CD4-positive, alpha-beta T cell (primary cell): ENCODE results near the gene BTRC. TPM values are rescaled to one million over a fixed set of nuclear protein-coding genes. Genes with fewer than 3 reads are reported as not detected.

Experiments
- ATAC-seq: fragments of 200-7000 bp; cut with Tn5 transposase; one replicate; pipeline ENCODE4 v1.10.0; 2022; ENCODE audit warnings: mild to moderate bottlenecking; ENCODE audit not compliant: poor library complexity
- CTCF ChIA-PET: fragments of 350-600 bp; sonication (Branson Sonifier 250); formaldehyde crosslinking; loops from one replicate; lab custom pipeline; 2021; ENCODE audit warnings: antibody characterized with exemption, inconsistent platforms; lab: Charles Lee
- POLR2A ChIA-PET: fragments of 350-600 bp; sonication (Branson Sonifier 250); formaldehyde crosslinking; loops from one replicate; lab custom pipeline; 2021; ENCODE audit warnings: antibody characterized with exemption, inconsistent platforms; lab: Charles Lee
- DNase-seq, 14 experiments: peaks; one replicate each; pipeline ENCODE4 v3.0.0-alpha.2; 2013 to 2020; ENCODE audit warnings: mixed read lengths in 2 of 14
- H3K27ac ChIP-seq, 2 donors: one replicate each; pipeline versions ENCODE4 v1.5.1 to v1.7.0; 2013; ENCODE audit warnings: low read length in 2 of 2, low read depth in 1 of 2, mild to moderate bottlenecking in 1 of 2
- H3K27me3 ChIP-seq, 2 experiments: 1 replicate in 1 of 2; 2 replicates in 1 of 2; pipeline versions ENCODE4 v1.6.1 to v1.7.0; 2013; ENCODE audit warnings: low read length in 2 of 2, control low read depth in 1 of 2, mild to moderate bottlenecking in 1 of 2, moderate library complexity in 1 of 2; ENCODE audit not compliant: insufficient read depth in 2 of 2, control insufficient read depth in 1 of 2
- H3K36me3 ChIP-seq: one replicate; pipeline ENCODE4 v1.6.1; 2013; ENCODE audit warnings: low read length, control low read depth; ENCODE audit not compliant: insufficient read depth
- H3K4me1 ChIP-seq: one replicate; pipeline ENCODE4 v1.6.1; 2013; ENCODE audit warnings: low read length, control low read depth; ENCODE audit not compliant: insufficient read depth
- H3K4me3 ChIP-seq: one replicate; pipeline ENCODE4 v1.5.1; 2013; ENCODE audit warnings: mild to moderate bottlenecking, low read length, moderate library complexity
- H3K9me3 ChIP-seq, 2 experiments: 1 replicate in 1 of 2; 2 replicates in 1 of 2; pipeline versions ENCODE4 v1.6.1 to v1.7.0; 2013; ENCODE audit warnings: low read length in 2 of 2, mild to moderate bottlenecking in 2 of 2, control low read depth in 1 of 2, moderate library complexity in 1 of 2; ENCODE audit not compliant: control insufficient read depth in 1 of 2, insufficient read depth in 1 of 2
- H3K27ac Mint-ChIP-seq: one replicate; pipeline ENCODE4 v1.8.0; 2020; ENCODE audit warnings: mixed read lengths
- H3K27me3 Mint-ChIP-seq: one replicate; pipeline ENCODE4 v1.8.0; 2021; ENCODE audit warnings: mixed read lengths
- H3K36me3 Mint-ChIP-seq: one replicate; pipeline ENCODE4 v1.8.0; 2021; ENCODE audit warnings: low read depth, mixed read lengths
- H3K4me1 Mint-ChIP-seq: one replicate; pipeline ENCODE4 v1.8.0; 2021; ENCODE audit warnings: low read depth, mixed read lengths
- H3K4me3 Mint-ChIP-seq: one replicate; pipeline ENCODE4 v1.8.0; 2020; ENCODE audit warnings: mild to moderate bottlenecking, mixed read lengths
- H3K9me3 Mint-ChIP-seq: one replicate; pipeline ENCODE4 v1.8.0; 2020; ENCODE audit warnings: mixed read lengths
- intact Hi-C, 2 experiments: fragments of 100-400 bp; cut with DNase I in 1 of 2; cut with micrococcal nuclease in 1 of 2; formaldehyde crosslinking; loops; one replicate each; pipeline versions ENCODE4 v1.15.1 to v1.9.0; 2023 to 2025; cut with DNase I, micrococcal nuclease
- total RNA-seq, 174 experiments: library from RNA in 2 of 174; stranded (reverse) in 2 of 174; gene quantifications; one replicate each; pipeline ENCODE4 v1.2.3 and lab custom pipeline; 2021 to 2026
- TF ChIP-seq, protein P1 (sequence below): fragments of 200-600 bp; IDR thresholded peaks from one replicate; pipeline ENCODE4 v1.8.0; 2022; ENCODE audit warnings: antibody characterized with exemption, mild to moderate bottlenecking

BTRC gene
- total RNA-seq, 2 experiments from 2014 or later = 13.1 to 13.2 TPM

DNA sequence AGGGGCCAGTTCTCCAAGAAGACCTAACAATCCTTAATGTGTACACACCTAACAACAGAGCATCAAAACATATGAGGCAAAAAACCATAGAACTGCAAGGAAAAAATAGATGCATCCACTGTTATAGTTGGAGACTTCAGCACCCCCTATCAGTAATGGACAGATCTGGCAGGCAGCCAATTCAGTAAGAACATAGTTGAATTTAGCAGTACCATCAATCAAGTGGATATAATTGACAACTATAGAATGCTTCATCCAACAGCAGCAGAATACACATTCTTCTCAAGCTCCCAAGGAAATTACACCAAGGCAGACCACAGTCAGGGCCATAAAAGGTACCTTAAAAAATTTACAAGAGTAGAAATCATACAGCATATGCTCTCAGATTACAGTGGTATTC is 191.9 kb downstream of the BTRC start:
- ATAC-seq = no peak
- Mint-ChIP-seq H3K36me3 (peaks cover 57% of the 10 kb centered on the region), H3K4me3 (no peak overlapping the region), H3K9me3 (no peaks in the 10 kb centered on the region), H3K4me1 (no peaks in the 10 kb centered on the region), H3K27ac (no peak overlapping the region), H3K27me3 (no peaks in the 10 kb centered on the region)
- no peak overlapping the region for H3K27ac ChIP-seq
- ChIA-PET CTCF (no interaction called here), POLR2A (no interaction called here)
- intact Hi-C loops = no loop called here
- H3K36me3 ChIP-seq = peaks cover 3% of the 10 kb centered on the region
- no peak for DNase-seq
- no peak overlapping the region for H3K4me3 ChIP-seq
- H3K4me1 ChIP-seq = no peaks in the 10 kb centered on the region
- H3K9me3 ChIP-seq = no peaks in the 10 kb centered on the region
- no peaks in the 10 kb centered on the region for H3K27me3 ChIP-seq
- TF ChIP-seq, protein P1, sequence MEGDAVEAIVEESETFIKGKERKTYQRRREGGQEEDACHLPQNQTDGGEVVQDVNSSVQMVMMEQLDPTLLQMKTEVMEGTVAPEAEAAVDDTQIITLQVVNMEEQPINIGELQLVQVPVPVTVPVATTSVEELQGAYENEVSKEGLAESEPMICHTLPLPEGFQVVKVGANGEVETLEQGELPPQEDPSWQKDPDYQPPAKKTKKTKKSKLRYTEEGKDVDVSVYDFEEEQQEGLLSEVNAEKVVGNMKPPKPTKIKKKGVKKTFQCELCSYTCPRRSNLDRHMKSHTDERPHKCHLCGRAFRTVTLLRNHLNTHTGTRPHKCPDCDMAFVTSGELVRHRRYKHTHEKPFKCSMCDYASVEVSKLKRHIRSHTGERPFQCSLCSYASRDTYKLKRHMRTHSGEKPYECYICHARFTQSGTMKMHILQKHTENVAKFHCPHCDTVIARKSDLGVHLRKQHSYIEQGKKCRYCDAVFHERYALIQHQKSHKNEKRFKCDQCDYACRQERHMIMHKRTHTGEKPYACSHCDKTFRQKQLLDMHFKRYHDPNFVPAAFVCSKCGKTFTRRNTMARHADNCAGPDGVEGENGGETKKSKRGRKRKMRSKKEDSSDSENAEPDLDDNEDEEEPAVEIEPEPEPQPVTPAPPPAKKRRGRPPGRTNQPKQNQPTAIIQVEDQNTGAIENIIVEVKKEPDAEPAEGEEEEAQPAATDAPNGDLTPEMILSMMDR = no peak

DNA sequence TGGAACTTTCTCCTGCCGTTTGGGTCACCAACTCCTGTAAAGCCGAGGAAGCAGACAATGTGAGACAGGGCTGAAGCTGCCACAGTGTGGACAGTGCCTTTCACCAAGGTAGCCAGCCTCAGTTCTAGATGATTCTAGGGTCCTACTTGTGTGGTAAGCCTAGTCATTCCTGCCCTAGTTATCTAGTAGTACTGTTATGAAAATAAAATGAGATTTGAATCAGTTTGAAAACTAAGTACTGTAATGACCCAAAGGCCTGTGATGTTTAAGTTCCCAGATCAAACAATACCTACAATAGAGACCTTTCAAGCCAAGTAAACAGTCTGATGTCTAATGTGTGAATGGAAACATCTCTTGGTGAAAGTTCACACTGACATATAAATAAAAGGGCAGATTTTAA is 197.0 kb downstream of the BTRC start:
- Mint-ChIP-seq H3K4me1 (no peaks in the 10 kb centered on the region), H3K4me3 (no peak overlapping the region), H3K27me3 (no peaks in the 10 kb centered on the region), H3K9me3 (no peaks in the 10 kb centered on the region), H3K27ac (no peak overlapping the region), H3K36me3 (peaks cover 67% of the 10 kb centered on the region)
- intact Hi-C loops = no loop called here
- H3K4me3 ChIP-seq = no peak overlapping the region
- ChIA-PET CTCF (no interaction called here), POLR2A (no interaction called here)
- no peaks in the 10 kb centered on the region for H3K4me1 ChIP-seq
- no peak for DNase-seq
- no peak for ATAC-seq
- no peak overlapping the region for H3K27ac ChIP-seq
- no peaks in the 10 kb centered on the region for H3K9me3 ChIP-seq
- H3K36me3 ChIP-seq = peaks cover 19% of the 10 kb centered on the region
- no peaks in the 10 kb centered on the region for H3K27me3 ChIP-seq
- TF ChIP-seq, protein P1 = no peak

GRCh38 chr10:101552442-101552841 is 198.5 kb downstream of the BTRC start:
- DNase-seq = no peak
- TF ChIP-seq, protein P1 = no peak
- intact Hi-C loops = no loop called here
- Histone ChIP-seq H3K27ac (no peak overlapping the region), H3K36me3 (peaks cover 19% of the 10 kb centered on the region), H3K27me3 (no peaks in the 10 kb centered on the region), H3K9me3 (no peaks in the 10 kb centered on the region), H3K4me3 (no peak overlapping the region), H3K4me1 (peaks cover 1% of the 10 kb centered on the region)
- H3K36me3 Mint-ChIP-seq = peaks cover 60% of the 10 kb centered on the region
- peaks cover 2% of the 10 kb centered on the region for H3K4me1 Mint-ChIP-seq
- ATAC-seq = no peak
- H3K27ac Mint-ChIP-seq = no peak overlapping the region
- no peaks in the 10 kb centered on the region for H3K27me3 Mint-ChIP-seq
- H3K9me3 Mint-ChIP-seq = no peaks in the 10 kb centered on the region
- POLR2A ChIA-PET = no interaction called here
- H3K4me3 Mint-ChIP-seq = no peak overlapping the region
- CTCF ChIA-PET = interaction anchor here (0.7 kb wide), 1 partner anchor 16 kb away, joined by 3 read pairs; no protein-coding TSS in a partner anchor
